GM23338 (cell line): ENCODE measurements around the gene RO60. TPM values are rescaled to one million over a fixed set of nuclear protein-coding genes. Genes with fewer than 3 reads are reported as not detected.

Experiments
- ATAC-seq: fragments of 200-7000 bp; cut with Tn5 transposase; 3 replicates; pipeline ENCODE4 v1.9.1; 2020
- DNase-seq: peaks from one replicate; pipeline ENCODE4 v3.0.0-alpha.2; 2015; ENCODE audit warnings: low spot score
- H2AFZ ChIP-seq: fragments of 200-600 bp; sonication (generic); 2 replicates; pipeline ENCODE4 v1.8.0; 2016; ENCODE audit warnings: antibody characterized with exemption, mild to moderate bottlenecking, moderate library complexity
- H3F3A ChIP-seq: fragments of 200-600 bp; sonication (generic); replicated peaks from 2 replicates; pipeline ENCODE4 v1.8.0; 2017; ENCODE audit warnings: antibody characterized with exemption, mixed run types, low read depth
- H3K27ac ChIP-seq: fragments of 200-600 bp; sonication (generic); 2 replicates; pipeline ENCODE4 v1.6.1; 2016; ENCODE audit warnings: low read depth
- H3K27me3 ChIP-seq: fragments of 200-600 bp; sonication (generic); 2 replicates; pipeline ENCODE4 v1.8.0; 2016; ENCODE audit warnings: mild to moderate bottlenecking, mixed run types, moderate library complexity; ENCODE audit not compliant: insufficient read depth
- H3K36me3 ChIP-seq: fragments of 200-600 bp; sonication (generic); 2 replicates; pipeline ENCODE4 v1.8.0; 2016; ENCODE audit warnings: mild to moderate bottlenecking; ENCODE audit not compliant: insufficient read depth
- H3K4me1 ChIP-seq: fragments of 200-600 bp; sonication (generic); 2 replicates; pipeline ENCODE4 v1.8.0; 2016; ENCODE audit warnings: mild to moderate bottlenecking, moderate library complexity; ENCODE audit not compliant: insufficient read depth
- H3K4me2 ChIP-seq: fragments of 200-600 bp; sonication (generic); 2 replicates; pipeline ENCODE4 v1.7.1; 2017; ENCODE audit warnings: mixed run types
- H3K4me3 ChIP-seq: fragments of 200-600 bp; sonication (generic); 2 replicates; pipeline ENCODE4 v1.6.1; 2016; ENCODE audit warnings: mixed run types
- H3K79me2 ChIP-seq: fragments of 200-600 bp; sonication (generic); replicated peaks from 2 replicates; pipeline ENCODE4 v1.8.0; 2017; ENCODE audit warnings: mild to moderate bottlenecking; ENCODE audit not compliant: insufficient read depth
- H3K9me2 ChIP-seq: fragments of 200-600 bp; sonication (generic); 2 replicates; pipeline ENCODE4 v1.8.0; 2017; ENCODE audit not compliant: insufficient read depth
- H4K20me1 ChIP-seq: fragments of 200-600 bp; sonication (generic); replicated peaks from 2 replicates; pipeline ENCODE4 v1.8.0; 2017; ENCODE audit warnings: mild to moderate bottlenecking; ENCODE audit not compliant: insufficient read depth
- H3K27ac Mint-ChIP-seq: 2 replicates; pipeline ENCODE4 v1.8.0; 2020; ENCODE audit warnings: inconsistent platforms, mild to moderate bottlenecking, moderate library complexity, mixed read lengths
- H3K27me3 Mint-ChIP-seq: 3 replicates; pipeline ENCODE4 v1.8.0; 2022; ENCODE audit warnings: low read depth, mild to moderate bottlenecking, moderate library complexity, mixed read lengths, inconsistent platforms; ENCODE audit not compliant: insufficient read depth, poor library complexity
- H3K36me3 Mint-ChIP-seq: 3 replicates; pipeline ENCODE4 v1.8.0; 2021; ENCODE audit warnings: low read depth, mild to moderate bottlenecking, inconsistent platforms, moderate library complexity, mixed read lengths
- H3K4me1 Mint-ChIP-seq: 3 replicates; pipeline ENCODE4 v1.8.0; 2020; ENCODE audit warnings: mild to moderate bottlenecking, inconsistent platforms, mixed read lengths
- H3K4me3 Mint-ChIP-seq: 3 replicates; pipeline ENCODE4 v1.8.0; 2021; ENCODE audit warnings: moderate library complexity, mild to moderate bottlenecking, inconsistent platforms, mixed read lengths
- H3K9me3 Mint-ChIP-seq: 3 replicates; pipeline ENCODE4 v1.8.0; 2020; ENCODE audit warnings: moderate library complexity, mild to moderate bottlenecking, inconsistent platforms, mixed read lengths
- EZH2 ChIP-seq: fragments of 200-600 bp; sonication (generic); IDR thresholded peaks from one replicate; pipeline ENCODE4 v1.8.0; 2017; ENCODE audit warnings: antibody characterized with exemption, mild to moderate bottlenecking, low read depth; ENCODE audit not compliant: unreplicated experiment
- EZH2phosphoT487 ChIP-seq: fragments of 200-600 bp; sonication (generic); IDR thresholded peaks from one replicate; pipeline ENCODE4 v1.8.1; 2018; ENCODE audit warnings: antibody characterized with exemption; ENCODE audit not compliant: unreplicated experiment
- NANOG ChIP-seq: IDR thresholded peaks from 2 replicates; pipeline ENCODE4 v1.6.1; 2016; ENCODE audit warnings: antibody characterized with exemption, borderline replicate concordance
- POLR2AphosphoS5 ChIP-seq: IDR thresholded peaks from 2 replicates; pipeline ENCODE4 v1.6.1; 2016; ENCODE audit warnings: antibody characterized with exemption, low read depth
- STAT1 ChIP-seq: IDR thresholded peaks from one replicate; pipeline ENCODE4 v1.6.1; 2016; ENCODE audit warnings: antibody characterized with exemption; ENCODE audit not compliant: unreplicated experiment
- ZNF114 ChIP-seq: fragments of 250-450 bp; sonication (Bioruptor Pico); IDR thresholded peaks from 2 replicates; pipeline ENCODE4 v1.5.0; 2020; ENCODE audit warnings: mild to moderate bottlenecking, moderate library complexity
- ZNF462 ChIP-seq: fragments of 250-450 bp; sonication (Bioruptor Pico); IDR thresholded peaks from 2 replicates; pipeline ENCODE4 v1.5.0; 2020; ENCODE audit warnings: mild to moderate bottlenecking, moderate library complexity
- polyA plus RNA-seq: library from polyadenylated mRNA; unstranded; fragments of >200 nt; fragmentation: Nextera tagmentation; extraction: Ambion mirVana; gene quantifications from 2 replicates; pipeline ENCODE4 v1.2.1, GENCODE V29; 2016
- total RNA-seq: library from RNA; depleted of rRNA; stranded (reverse); fragments of >200 nt; shearing (Covaris generic); gene quantifications from 2 replicates; pipeline ENCODE4 v1.2.3, GENCODE V29; 2014
- TF ChIP-seq, protein P1 (sequence below): IDR thresholded peaks from 2 replicates; pipeline ENCODE4 v1.6.1; 2016; ENCODE audit warnings: antibody characterized with exemption
- TF ChIP-seq, protein P2 (sequence below), 2 experiments: fragments of 200-600 bp in 1 of 2; sonication (generic) in 1 of 2; conservative IDR thresholded peaks; 2 replicates each; pipeline versions ENCODE4 v1.5.1 to v1.6.1; 2016 to 2017; ENCODE audit warnings: antibody characterized with exemption in 2 of 2, low read depth in 2 of 2, mild to moderate bottlenecking in 2 of 2, moderate library complexity in 1 of 2

RO60 gene
- total and polyA plus RNA-seq, 2 experiments from 2014 or later: 103 to 130 TPM

- TF ChIP-seq ZNF462 (no peak), POLR2AphosphoS5 (peak; percentile 89), STAT1 (no peak), NANOG (no peak)
Measured at GRCh38 chr1:193104907-193105820, 45.8 kb downstream of the RO60 start, which contains the start of gene GLRX2 (continued).

DNA sequence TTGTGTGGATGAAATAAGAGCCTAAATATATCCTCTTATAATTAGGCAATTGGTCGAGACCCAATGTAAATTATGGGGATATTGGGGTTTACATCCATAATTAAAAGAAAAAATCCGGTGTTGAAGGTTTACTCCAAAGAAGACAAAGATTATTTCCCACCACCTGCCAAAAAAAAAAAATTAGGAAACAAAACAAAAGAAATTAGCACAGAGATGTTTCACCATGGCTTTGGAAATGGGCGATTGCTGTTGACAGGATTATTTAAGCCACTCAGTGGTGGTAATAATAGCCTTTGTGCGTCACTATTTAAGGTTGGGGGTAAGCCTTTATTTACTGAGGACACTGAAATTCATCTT, 46.4 kb downstream of the RO60 start:
- H3K4me3 ChIP-seq: peak overlapping the region; percentile 95
- H3K27me3 Mint-ChIP-seq: peaks cover 2% of the 10 kb centered on the region
- TF ChIP-seq, protein P1, sequence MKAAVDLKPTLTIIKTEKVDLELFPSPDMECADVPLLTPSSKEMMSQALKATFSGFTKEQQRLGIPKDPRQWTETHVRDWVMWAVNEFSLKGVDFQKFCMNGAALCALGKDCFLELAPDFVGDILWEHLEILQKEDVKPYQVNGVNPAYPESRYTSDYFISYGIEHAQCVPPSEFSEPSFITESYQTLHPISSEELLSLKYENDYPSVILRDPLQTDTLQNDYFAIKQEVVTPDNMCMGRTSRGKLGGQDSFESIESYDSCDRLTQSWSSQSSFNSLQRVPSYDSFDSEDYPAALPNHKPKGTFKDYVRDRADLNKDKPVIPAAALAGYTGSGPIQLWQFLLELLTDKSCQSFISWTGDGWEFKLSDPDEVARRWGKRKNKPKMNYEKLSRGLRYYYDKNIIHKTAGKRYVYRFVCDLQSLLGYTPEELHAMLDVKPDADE: no peak
- TF ChIP-seq POLR2AphosphoS5 (no peak), EZH2phosphoT487 (no peak), ZNF114 (CRISPR knock-in tag) (no peak), EZH2 (no peak)
- TF ChIP-seq, protein P2, sequence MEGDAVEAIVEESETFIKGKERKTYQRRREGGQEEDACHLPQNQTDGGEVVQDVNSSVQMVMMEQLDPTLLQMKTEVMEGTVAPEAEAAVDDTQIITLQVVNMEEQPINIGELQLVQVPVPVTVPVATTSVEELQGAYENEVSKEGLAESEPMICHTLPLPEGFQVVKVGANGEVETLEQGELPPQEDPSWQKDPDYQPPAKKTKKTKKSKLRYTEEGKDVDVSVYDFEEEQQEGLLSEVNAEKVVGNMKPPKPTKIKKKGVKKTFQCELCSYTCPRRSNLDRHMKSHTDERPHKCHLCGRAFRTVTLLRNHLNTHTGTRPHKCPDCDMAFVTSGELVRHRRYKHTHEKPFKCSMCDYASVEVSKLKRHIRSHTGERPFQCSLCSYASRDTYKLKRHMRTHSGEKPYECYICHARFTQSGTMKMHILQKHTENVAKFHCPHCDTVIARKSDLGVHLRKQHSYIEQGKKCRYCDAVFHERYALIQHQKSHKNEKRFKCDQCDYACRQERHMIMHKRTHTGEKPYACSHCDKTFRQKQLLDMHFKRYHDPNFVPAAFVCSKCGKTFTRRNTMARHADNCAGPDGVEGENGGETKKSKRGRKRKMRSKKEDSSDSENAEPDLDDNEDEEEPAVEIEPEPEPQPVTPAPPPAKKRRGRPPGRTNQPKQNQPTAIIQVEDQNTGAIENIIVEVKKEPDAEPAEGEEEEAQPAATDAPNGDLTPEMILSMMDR (conservative IDR thresholded peaks at IDR 0.05; ENCODE audit: low read depth in 2 of 2): no peak

More for the DNA sequence above, 46.4 kb downstream of the RO60 start:
- DNase-seq: no peak
- Histone ChIP-seq H4K20me1 (peaks cover 8% of the 10 kb centered on the region), H2AFZ (peak overlapping the region; percentile 50; the same call in 1 of the 2 replicates), H3K4me2 (peak overlapping the region; percentile 98), H3K27me3 (peaks cover 16% of the 10 kb centered on the region), H3K27ac (peak overlapping the region; percentile 61), H3K79me2 (peaks cover 12% of the 10 kb centered on the region; the same call in 1 of the 2 replicates), H3F3A (peaks cover 11% of the 10 kb centered on the region), H3K4me1 (peaks cover 11% of the 10 kb centered on the region; the same call in 1 of the 2 replicates), H3K36me3 (no peaks in the 10 kb centered on the region; the same call in 1 of the 2 replicates), H3K9me2 (no peaks in the 10 kb centered on the region)
- peaks cover 25% of the 10 kb centered on the region; the same call in 2 of the 3 replicates for H3K4me1 Mint-ChIP-seq
- ATAC-seq: no peak
- no peaks in the 10 kb centered on the region for H3K9me3 Mint-ChIP-seq
- H3K27ac Mint-ChIP-seq: peak overlapping the region; percentile 89
- no peaks in the 10 kb centered on the region for H3K36me3 Mint-ChIP-seq
- peak overlapping the region; percentile 84 for H3K4me3 Mint-ChIP-seq
